Transverse colon (tissue), 3 donors: ENCODE data around the gene MRPL48.

Experiments used
- POLR2A ChIP-seq: fragments of 450-650 bp; IDR thresholded peaks from one replicate; pipeline ENCODE4 v1.6.1; 2016; ENCODE audit warnings: antibody characterized with exemption, mild to moderate bottlenecking, moderate library complexity
- TF ChIP-seq, protein P1 (sequence below), 5 experiments: fragments of 200-600 bp in 3 of 5; fragments of 450-650 bp in 2 of 5; sonication (generic) in 3 of 5; IDR thresholded peaks; 1 replicate in 2 of 5; 2 replicates in 3 of 5; pipeline ENCODE4 v1.5.1; 2016 to 2017; ENCODE audit warnings: antibody characterized with exemption in 5 of 5, inconsistent platforms in 3 of 5, mild to moderate bottlenecking in 2 of 5, moderate library complexity in 1 of 5

DNA sequence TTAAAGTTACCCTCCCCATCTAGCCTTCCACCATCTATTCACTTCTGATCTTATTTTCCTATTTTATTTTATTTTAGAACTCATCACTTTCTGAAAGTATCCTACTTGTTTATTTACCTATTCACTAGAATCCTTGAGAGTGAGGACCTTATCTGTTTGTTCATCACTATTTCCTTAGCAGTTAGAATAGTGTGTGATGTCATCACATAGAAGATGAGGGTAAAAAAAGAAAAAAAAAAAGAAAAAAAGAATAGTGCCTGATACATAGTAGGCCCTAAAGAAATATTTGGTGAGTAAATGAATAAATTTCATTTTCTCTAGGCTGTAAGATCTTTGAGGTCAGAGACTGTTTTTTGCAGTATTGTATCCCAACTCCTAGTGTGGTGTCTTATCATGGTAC lies 125.8 kb downstream of the MRPL48 start:
- TF ChIP-seq, protein P1, sequence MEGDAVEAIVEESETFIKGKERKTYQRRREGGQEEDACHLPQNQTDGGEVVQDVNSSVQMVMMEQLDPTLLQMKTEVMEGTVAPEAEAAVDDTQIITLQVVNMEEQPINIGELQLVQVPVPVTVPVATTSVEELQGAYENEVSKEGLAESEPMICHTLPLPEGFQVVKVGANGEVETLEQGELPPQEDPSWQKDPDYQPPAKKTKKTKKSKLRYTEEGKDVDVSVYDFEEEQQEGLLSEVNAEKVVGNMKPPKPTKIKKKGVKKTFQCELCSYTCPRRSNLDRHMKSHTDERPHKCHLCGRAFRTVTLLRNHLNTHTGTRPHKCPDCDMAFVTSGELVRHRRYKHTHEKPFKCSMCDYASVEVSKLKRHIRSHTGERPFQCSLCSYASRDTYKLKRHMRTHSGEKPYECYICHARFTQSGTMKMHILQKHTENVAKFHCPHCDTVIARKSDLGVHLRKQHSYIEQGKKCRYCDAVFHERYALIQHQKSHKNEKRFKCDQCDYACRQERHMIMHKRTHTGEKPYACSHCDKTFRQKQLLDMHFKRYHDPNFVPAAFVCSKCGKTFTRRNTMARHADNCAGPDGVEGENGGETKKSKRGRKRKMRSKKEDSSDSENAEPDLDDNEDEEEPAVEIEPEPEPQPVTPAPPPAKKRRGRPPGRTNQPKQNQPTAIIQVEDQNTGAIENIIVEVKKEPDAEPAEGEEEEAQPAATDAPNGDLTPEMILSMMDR (IDR thresholded peaks at IDR 0.05) = no peak
- TF ChIP-seq POLR2A = no peak
